ENCODE measurements around the gene HSP90AB1.
"Not testable (repeated sequence)": the region's sequence is repeated elsewhere in the genome, so short reads cannot be mapped to it uniquely, and the experiment has no call there.

HSP90AB1 gene

DNA sequence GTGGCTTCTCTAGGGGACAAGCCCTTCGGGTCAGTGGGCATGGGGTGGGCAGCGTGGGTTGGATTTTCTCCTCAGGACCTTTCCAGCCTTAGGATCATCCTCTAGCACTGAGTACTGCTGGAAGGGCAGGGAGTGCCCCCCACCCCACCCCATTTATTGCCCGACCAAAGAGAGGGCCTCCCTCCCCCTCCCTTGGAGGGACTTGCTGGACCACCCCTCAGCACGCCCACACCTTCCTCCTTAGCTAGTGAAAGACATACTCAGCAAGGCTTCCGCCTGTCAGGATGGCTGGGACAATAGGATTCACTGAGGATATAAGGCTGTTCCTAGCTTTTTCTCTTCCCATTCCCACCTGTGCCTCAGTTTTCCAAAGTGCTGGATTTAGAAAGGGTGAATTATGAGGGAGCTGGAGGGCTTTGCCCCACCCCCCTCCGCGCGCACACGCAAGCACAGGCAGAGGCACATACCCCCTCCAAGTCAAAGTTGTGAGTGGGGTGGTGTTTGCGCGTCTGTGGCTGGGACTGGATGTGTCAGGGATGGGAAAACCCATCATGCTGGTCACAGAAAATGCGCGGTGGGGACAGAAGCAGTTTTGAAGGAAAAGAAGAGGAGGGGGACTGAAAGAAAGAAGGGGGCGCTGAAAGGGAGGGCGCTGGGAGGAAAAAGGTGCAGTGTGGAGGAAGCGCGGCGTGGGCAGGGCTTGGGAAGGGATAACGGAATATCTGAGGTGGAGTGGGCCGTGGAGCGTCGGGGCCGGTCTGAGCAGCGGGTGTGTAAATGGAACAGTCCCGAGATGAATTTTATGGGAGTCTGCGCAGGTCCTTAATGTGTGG is 24.2 kb upstream of the HSP90AB1 start:
- peak in 1 of 56 donors; percentile 40 for DNase-seq

DNA sequence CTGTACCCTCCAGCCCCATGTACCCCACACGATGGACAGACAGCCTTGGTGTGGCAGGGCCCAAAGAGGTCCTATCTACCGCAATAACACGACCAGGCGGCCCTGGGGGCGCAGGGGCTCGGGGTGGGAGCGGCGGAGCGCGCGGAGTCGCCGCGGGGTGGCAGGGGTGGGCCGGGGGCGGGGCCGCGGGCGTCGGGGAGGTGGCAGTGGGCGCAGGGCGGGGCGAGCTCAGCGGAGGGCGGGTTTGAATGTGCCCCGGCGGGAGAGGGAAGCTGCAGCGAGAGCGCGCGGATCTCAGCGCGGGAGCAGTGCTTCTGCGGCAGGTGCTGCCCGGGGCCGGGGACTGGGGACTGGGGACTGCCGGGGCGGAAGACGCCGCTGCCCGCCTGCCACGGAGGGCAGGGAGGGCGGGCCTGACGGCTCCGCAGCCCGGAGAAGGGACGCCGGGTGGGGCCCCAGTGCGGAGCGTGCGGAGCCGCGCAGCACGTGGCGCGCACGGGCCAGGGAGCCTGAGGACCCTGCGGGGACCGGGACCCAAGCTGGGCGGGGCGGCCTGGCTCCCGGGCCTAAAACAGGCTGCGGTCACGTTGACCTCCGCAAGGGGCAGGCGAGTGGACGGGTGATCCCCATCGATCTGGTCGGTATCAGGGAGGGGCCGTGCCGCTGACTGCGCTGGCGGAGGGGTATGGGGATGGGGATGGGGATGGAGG is 23.4 kb upstream of the HSP90AB1 start, which contains the start of gene SLC29A1:
Gene SLC29A1 (plus strand): TSS at position 277 of the 710 bp plus-strand sequence. CDS start 3,719 bp downstream, outside the sequence.
- peak in 42 of 56 donors; percentile 10 to 76 (median 46) for DNase-seq

DNA sequence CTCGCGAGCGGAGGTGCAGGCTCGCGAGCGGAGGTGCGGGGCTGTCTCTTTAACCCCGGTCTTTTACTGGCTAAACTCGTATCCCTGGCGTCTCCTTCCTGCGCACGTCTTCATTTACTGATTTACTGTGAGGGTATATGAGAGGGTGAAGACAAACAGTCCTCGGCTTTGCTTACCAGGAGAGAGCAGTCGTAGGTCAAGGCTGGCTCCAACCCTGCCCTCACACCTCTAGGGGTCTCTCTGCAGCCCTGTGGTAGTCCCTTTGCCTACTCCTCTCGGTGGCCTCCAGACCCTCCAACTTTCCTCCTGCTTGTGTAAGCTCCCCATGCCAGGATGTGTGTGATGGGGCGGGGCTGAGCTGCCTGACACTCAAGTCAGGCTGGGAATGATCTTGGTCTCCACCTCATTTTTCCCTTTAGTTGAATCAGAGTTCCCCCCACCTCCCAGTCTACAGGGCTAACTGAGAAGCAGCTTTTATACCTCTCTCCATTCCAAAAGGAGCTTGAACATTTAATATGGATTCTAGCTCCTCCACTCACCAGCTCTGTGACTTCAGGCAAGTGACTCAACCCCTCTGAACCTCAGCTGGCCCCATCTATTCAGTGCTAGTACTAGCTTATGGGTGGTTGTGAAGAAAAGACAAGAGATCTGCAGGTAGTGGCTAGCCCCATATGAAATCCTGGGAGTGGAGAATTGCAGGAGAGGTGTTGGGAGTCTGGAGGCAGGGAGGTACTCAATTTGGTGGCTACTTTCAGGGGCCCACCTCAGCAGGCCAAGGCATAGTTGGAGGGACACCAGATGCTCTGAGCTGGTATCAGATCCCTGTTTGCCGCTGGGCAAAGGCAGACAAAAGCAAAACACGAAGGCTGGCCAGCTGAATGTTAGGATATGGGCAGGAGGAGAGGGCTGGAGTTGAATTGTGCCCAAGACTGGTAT is 22.6 kb upstream of the HSP90AB1 start:
- DNase-seq = no peak

DNA sequence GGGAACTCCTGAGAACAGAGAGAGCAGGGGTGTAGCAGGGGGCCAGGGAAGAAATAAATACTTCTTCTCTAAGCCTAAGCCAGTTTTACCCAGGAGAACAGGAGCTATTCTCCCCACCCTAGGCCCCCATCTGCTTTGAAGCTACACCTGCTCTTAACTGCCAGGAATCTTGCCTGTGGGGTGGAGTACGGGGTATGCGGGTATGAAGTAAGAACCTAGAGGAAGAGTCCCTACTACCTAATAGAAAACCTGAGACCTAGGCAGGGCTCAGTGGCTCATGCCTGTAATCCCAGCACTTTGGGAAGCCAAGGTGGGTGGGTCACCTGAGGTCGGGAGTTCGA is 22.0 kb upstream of the HSP90AB1 start:
- no peak for DNase-seq

DNA sequence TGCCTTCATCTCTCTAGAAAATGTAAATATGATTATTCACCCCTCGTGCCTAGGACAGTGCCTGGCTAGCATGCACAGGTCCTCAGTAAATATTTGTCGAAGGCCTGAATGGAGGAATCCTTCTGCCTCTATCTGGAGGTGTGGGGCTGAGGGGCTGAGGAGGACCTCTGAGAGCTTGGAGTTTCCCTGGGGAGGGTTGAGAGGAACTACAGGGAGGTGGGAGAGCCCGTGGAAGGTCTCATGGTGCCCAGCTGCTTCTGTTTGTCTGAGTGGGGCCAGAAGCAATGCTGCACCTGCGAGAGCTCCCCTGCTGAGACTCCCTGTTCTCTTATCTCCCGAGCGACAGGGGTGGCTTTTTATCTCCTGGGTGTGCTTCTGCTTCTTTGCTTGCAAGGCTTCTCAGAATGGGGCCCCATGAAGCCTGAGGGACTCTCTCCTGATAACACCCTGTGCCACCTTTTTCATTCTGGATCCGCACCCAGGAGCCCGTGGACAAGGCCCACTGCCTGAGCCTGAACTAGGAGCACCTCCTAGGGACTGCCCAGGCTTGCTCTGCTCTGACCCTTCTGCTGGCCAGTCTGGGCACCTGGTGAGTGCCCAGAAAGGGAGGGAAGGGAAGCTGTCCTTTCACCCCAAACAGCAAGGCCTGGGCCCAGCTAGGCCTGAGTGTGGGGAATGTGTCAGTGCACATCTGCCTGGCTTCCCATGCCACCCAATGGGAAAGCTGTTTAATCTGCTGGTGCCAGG is 21.1 kb upstream of the HSP90AB1 start:
- DNase-seq = no peak

DNA sequence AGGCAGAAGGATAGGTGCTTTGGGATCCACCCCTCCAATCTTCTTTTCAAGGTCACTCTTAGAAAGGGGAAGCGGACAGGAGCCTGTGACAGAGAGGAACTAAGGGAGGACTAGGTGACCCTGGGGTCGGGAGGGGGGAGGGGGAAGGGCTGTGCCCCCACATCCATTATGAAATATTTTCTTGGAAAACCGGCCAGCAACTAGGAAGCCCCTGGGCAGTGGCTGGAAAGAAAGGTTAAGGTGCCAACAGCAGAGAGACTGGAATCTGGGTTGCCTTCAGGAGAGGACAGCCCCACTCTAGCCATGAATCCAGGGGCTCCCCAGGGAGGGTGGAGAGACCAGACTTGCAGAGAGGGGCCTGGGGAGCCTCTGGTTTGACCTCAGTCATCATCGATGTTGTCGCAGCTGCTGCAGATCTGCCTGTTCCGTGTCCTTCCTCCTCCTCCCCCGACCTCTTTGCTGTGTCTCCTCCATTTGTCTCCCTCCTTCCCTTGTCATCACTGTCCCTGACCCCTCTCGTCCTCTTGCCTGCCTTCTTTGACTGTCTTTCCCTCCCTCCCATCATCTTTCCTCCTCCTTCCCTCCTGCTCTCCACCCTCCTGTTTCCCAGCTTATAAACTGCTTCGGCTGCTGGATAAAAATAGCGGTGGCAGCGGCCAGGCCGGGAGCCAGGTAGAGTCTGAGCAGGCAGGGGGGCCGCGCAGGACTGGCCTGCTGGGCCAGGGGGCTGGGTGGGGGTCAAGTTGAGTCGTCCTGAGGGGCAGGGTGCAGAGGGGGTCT is 20.3 kb upstream of the HSP90AB1 start:
- peak in 2 of 56 donors; percentile 12 to 71 for DNase-seq

DNA sequence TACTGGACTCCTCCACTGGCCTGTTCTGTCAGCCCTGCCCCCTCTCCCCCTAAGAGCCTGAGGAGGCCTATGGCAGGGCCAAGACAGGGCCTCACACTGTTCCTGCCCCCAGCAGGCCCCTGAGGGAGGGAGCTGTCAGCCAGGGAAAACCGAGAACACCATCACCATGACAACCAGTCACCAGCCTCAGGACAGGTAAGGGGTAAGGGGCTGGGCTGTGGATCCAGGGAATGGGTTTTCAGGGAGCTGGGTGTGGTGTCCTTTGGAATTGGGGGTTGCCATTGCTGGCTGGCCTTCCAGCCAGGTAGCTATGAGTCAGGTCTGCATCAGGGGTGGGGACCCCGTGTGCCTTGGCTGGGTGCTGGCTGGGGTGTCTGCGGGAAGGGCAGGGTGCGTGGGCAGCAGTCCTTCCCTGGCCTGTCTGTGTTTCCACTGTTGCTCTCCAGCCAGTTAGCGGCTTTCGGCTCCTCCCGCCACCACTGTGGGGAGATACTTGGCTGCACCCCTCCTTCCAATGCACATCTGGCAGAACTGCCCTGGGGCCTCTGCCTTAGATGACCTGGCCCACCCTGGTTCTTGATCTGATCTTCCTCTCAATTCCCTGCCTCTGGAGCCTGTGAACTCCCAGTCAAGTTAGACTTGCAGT is 19.6 kb upstream of the HSP90AB1 start:
- peak in 1 of 56 donors; percentile 71 for DNase-seq

DNA sequence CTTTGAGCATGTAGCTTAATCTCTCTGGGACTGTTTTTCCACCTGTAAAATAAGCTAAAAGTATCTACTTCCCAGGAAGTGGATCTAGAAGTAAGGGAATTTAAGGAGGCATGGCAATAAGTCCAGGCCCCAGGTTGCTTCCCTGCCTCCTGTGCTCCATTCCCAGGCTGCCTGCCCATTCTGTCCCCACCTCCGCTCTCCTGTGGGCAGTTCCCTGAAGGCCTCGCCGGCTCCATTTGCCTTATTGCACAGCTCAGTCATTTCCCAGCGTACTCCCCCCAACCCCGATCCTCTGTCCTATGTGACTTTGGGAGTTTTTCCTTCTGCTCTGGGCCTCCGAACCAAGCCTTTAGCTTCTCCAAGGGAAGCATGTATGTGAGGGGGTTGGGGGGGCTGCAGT is 18.9 kb upstream of the HSP90AB1 start:
- no peak for DNase-seq

DNA sequence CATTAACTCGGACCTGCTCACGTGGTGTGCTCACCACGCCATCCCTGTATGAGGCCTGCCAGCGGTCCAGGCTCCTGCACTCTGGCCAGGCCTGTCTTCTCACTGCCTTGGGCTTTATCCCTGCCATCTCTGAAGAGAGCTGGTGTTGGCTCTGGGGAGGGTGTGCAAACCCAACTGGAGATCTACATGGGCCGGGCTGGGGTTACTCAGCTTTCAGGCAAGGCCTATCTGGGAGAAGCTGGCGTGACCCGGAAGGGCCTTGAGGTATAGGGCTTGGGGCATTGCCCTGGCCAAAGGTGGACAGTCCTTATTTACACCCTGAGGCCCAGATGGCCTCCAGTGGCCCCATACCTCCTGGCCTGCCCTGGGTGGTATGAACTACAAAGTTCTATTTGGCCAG is 18.5 kb upstream of the HSP90AB1 start:
- DNase-seq = no peak

DNA sequence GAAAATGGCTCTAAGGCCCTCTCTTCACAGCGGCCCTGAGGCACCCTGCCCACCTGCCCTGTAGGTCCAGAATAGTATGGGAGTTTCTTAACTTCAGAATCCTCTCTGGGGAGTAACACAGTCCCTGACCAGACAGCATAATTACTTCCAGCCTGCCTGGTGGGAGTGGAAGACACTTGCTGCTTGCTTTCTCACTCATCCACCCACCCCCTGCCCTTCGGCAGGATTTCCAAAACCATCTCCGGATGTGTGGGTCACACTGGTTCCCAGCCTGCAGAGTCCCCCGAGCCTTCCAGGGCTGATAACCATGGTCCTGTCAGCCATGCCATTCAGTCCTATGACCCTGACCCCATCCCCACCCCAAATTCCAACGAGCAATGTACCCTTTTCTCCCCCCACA is 18.1 kb upstream of the HSP90AB1 start:
- no peak for DNase-seq

DNA sequence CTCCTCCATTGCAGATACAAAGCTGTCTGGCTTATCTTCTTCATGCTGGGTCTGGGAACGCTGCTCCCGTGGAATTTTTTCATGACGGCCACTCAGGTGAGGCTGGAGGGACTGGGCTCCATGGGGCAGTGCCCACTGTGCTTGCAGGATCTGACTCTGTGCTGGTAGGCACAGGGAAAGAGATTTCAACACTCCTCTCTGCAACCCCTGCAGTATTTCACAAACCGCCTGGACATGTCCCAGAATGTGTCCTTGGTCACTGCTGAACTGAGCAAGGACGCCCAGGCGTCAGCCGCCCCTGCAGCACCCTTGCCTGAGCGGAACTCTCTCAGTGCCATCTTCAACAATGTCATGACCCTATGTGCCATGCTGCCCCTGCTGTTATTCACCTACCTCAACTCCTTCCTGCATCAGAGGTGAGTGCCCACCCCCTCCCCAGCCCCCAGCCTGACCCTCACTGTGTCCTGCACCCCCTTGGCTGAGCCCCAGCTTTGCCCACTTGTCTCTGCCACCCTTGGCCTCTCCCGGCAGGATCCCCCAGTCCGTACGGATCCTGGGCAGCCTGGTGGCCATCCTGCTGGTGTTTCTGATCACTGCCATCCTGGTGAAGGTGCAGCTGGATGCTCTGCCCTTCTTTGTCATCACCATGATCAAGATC is 17.4 kb upstream of the HSP90AB1 start:
- no peak for DNase-seq

DNA sequence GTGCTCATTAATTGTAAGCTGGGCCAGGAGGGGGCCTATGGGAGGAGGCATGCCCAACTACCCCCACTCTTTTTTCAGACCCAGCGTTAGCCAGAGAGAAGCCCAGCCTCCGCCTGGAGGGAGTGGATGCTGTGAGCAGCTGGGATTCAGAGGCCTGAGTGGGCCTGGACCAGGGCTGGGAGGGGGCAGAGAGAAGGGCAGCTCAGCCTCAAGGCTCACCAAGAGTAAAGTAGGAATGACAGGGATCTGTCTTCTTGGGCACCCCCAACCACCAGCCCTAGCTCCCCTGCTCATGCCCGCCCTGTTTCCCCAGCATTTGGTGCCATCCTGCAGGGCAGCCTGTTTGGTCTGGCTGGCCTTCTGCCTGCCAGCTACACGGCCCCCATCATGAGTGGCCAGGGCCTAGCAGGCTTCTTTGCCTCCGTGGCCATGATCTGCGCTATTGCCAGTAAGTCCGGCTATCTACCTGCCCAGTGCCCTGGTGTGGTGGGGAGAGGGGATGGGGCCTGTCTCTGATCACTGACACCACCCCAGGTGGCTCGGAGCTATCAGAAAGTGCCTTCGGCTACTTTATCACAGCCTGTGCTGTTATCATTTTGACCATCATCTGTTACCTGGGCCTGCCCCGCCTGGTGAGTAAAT is 16.7 kb upstream of the HSP90AB1 start:
- DNase-seq = no peak

DNA sequence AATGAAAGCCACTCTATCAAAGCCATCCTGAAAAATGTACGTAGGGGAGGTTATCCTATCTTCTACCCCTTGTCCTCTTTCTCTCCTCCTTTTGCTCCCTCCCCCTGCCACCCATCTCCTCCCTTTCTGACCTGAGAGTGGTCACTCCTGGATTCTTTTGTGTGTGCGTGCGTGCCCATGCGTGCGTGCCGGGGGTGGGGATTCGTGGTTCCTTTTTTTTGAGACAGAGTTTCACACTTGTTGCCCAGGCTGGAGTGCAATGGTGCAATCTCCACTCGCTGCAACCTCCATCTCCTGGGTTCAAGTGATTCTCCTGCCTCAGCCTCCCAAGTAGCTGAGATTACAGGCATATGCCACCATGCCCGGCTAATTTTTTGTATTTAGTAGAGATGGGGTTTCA is 15.5 kb upstream of the HSP90AB1 start:
- DNase-seq = not testable (repeated sequence)

DNA sequence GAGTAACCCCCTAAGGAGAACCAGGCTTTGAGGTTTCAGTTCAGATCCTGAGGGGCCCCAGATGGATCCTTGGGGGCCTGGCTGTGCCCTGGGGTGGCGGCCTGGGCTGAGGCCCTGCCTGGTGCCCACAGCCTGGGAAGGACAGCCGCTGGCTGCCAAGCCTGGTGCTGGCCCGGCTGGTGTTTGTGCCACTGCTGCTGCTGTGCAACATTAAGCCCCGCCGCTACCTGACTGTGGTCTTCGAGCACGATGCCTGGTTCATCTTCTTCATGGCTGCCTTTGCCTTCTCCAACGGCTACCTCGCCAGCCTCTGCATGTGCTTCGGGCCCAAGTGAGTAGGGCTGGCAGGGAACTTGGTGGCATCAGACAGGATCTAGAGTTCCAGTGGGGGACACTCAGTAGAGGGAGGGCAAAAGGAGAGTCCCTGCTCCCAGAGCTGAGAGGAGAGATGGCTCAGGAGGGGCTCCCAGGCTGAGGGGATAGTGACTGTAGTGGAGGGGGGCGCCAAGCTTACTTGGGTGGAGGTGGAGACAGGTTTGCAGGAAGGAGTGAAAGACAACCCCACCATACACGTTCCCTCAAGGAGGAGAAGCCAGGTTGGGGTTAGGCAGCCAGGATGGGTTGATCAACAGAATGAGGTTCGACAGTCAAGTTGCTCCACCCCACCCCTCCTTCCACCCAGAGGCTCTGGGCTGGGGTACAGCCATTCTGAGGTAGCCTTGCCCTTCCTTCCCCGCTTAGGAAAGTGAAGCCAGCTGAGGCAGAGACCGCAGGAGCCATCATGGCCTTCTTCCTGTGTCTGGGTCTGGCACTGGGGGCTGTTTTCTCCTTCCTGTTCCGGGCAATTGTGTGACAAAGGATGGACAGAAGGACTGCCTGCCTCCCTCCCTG is 14.0 kb upstream of the HSP90AB1 start:
- DNase-seq = no peak

DNA sequence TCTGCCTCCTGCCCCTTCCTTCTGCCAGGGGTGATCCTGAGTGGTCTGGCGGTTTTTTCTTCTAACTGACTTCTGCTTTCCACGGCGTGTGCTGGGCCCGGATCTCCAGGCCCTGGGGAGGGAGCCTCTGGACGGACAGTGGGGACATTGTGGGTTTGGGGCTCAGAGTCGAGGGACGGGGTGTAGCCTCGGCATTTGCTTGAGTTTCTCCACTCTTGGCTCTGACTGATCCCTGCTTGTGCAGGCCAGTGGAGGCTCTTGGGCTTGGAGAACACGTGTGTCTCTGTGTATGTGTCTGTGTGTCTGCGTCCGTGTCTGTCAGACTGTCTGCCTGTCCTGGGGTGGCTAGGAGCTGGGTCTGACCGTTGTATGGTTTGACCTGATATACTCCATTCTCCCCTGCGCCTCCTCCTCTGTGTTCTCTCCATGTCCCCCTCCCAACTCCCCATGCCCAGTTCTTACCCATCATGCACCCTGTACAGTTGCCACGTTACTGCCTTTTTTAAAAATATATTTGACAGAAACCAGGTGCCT is 13.3 kb upstream of the HSP90AB1 start:
- peak in 1 of 56 donors; percentile 18 for DNase-seq

DNA sequence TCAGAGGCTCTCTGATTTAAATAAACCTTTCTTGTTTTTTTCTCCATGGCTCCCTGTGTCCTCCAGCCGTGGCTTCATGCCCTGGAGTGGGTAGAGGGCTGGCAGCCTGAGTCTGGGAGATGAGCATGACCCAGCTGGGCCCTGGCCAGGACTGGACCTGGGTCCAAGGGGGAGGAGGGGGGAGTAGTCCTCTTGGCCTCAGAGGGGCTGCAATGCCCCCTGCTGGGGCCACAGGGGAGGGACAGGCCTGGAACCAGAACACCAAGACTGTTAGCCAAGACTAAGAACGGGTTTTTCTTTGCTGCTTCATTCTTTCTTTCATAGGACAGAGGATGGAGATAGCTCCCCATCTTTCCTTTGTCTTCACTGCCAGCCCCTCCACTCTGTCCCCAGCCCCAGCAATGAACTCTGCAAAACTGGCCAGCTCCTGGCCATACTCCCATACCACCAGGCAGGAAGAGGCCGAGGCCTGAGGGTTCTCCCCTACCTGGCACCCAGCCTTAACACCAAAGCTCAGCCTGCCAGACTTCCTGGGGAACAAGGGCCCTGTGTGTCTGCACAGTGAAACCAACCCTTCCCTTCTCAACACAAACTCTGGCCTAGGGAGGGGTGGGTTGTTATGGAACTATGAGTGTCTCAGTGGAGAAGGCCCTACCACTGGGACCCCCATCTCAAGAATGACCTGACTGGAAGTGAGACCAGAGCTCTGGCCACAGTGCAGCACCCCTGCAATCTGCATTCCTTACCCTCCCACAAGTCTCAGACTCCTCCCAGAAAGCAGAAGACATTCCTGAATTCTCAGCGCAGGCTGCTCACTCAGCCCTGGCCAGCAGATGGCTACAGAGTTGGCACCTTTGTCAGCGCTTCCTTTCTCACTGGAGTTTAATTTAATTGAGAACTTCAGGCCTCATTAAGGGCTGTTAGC is 12.5 kb upstream of the HSP90AB1 start:
- peak in 54 of 56 donors; percentile 28 to 91 (median 76) for DNase-seq
